SK-N-SH (cell line): ENCODE results near the gene FRA10AC1. TPM values are rescaled to one million over a fixed set of nuclear protein-coding genes. Genes with fewer than 3 reads are reported as not detected.
A peak's percentile ranks its signal among the peaks of the same experiment; 100 is the strongest.

Experiments
- CTCF ChIA-PET: fragments of 300-600, 350-600 bp; formaldehyde crosslinking; extraction: SDS; loops from one replicate; lab custom pipeline; 2021; lab: Yijun Ruan, JAX
- POLR2A ChIA-PET: fragments of 350-600 bp; sonication (Branson Sonifier 250); formaldehyde crosslinking; extraction: SDS; loops from one replicate; lab custom pipeline; 2020; ENCODE audit warnings: antibody characterized with exemption, inconsistent platforms; lab: Yijun Ruan, JAX
- DNase-seq: peaks from one replicate; pipeline ENCODE4 v3.0.0; 2012
- H2AFZ ChIP-seq: fragments of 200-600 bp; sonication (generic); 2 replicates; pipeline ENCODE4 v1.8.1; 2016; ENCODE audit warnings: antibody characterized with exemption, mild to moderate bottlenecking, low read depth
- H3F3A ChIP-seq: fragments of 200-600 bp; sonication (generic); replicated peaks from 2 replicates; pipeline ENCODE3; 2016; ENCODE audit warnings: antibody characterized with exemption, mild to moderate bottlenecking; ENCODE audit not compliant: insufficient read depth
- H3K27ac ChIP-seq, 2 experiments: fragments of 200-500 bp in 1 of 2; fragments of 200-600 bp in 1 of 2; sonication (Bioruptor generic) in 1 of 2; sonication (generic), shearing (Covaris generic) in 1 of 2; 2 replicates each; pipeline versions ENCODE4 v1.5.1 to v1.6.1; 2014 to 2016; ENCODE audit warnings: low read depth in 2 of 2, inconsistent platforms in 1 of 2, low read length in 1 of 2, mild to moderate bottlenecking in 1 of 2, mixed read lengths in 1 of 2
- H3K27me3 ChIP-seq: fragments of 200-600 bp; sonication (generic), shearing (Covaris generic); 2 replicates; pipeline ENCODE4 v1.6.1; 2016; ENCODE audit warnings: mixed run types; ENCODE audit not compliant: insufficient read depth
- H3K36me3 ChIP-seq, 2 experiments: fragments of 200-500 bp in 1 of 2; fragments of 200-600 bp in 1 of 2; sonication (Bioruptor generic) in 1 of 2; sonication (generic) in 1 of 2; replicated peaks in 1 of 2; 2 replicates each; pipeline versions ENCODE3 to v1.5.1; 2014 to 2016; ENCODE audit warnings: low read length in 1 of 2, mild to moderate bottlenecking in 1 of 2; ENCODE audit not compliant: insufficient read depth in 2 of 2, control insufficient read depth in 1 of 2
- H3K4me1 ChIP-seq, 2 experiments: fragments of 200-500 bp in 1 of 2; fragments of 200-600 bp in 1 of 2; sonication (Bioruptor generic) in 1 of 2; sonication (generic), shearing (Covaris generic) in 1 of 2; 2 replicates each; pipeline versions ENCODE4 v1.5.1 to v1.6.1; 2014 to 2016; ENCODE audit warnings: low read depth in 1 of 2, low read length in 1 of 2, mixed run types in 1 of 2; ENCODE audit not compliant: insufficient read depth in 2 of 2, control insufficient read depth in 1 of 2
- H3K4me2 ChIP-seq: fragments of 200-600 bp; sonication (generic), shearing (Covaris generic); 2 replicates; pipeline ENCODE4 v1.6.1; 2017; ENCODE audit warnings: mixed run types
- H3K4me3 ChIP-seq, 2 experiments: fragments of 200-500 bp in 1 of 2; fragments of 200-600 bp in 1 of 2; sonication (Bioruptor generic) in 1 of 2; sonication (generic), shearing (Covaris generic) in 1 of 2; 2 replicates each; pipeline versions ENCODE4 v1.5.1 to v1.8.1; 2014 to 2016; ENCODE audit warnings: low read depth in 2 of 2, inconsistent platforms in 1 of 2, low read length in 1 of 2, mild to moderate bottlenecking in 1 of 2, mixed read lengths in 1 of 2, moderate library complexity in 1 of 2
- H3K79me2 ChIP-seq: fragments of 200-600 bp; sonication (generic); 2 replicates; pipeline ENCODE4 v1.8.1; 2017; ENCODE audit warnings: mild to moderate bottlenecking; ENCODE audit not compliant: insufficient read depth
- H3K9ac ChIP-seq: fragments of 200-600 bp; sonication (generic); 2 replicates; pipeline ENCODE4 v1.6.1; 2017; ENCODE audit warnings: mixed run types
- H3K9me2 ChIP-seq: fragments of 200-600 bp; sonication (generic); 2 replicates; pipeline ENCODE4 v1.6.1; 2017; ENCODE audit warnings: mixed run types
- H3K9me3 ChIP-seq: fragments of 200-600 bp; sonication (generic); 2 replicates; pipeline ENCODE4 v1.6.1; 2017; ENCODE audit warnings: mixed run types, mild to moderate bottlenecking, moderate library complexity
- H4K20me1 ChIP-seq: fragments of 200-600 bp; sonication (generic); 2 replicates; pipeline ENCODE4 v1.6.1; 2017; ENCODE audit warnings: mild to moderate bottlenecking, mixed run types; ENCODE audit not compliant: insufficient read depth
- CHD2 ChIP-seq: fragments of 150-350 bp; IDR thresholded peaks from 2 replicates; pipeline ENCODE4 v1.6.1; 2018; ENCODE audit warnings: low read length; ENCODE audit not compliant: partially characterized antibody
- CTCF ChIP-seq: fragments of 200-600 bp; sonication (generic); IDR thresholded peaks from 2 replicates; pipeline ENCODE4 v1.6.1; 2017; ENCODE audit warnings: antibody characterized with exemption, mild to moderate bottlenecking, moderate library complexity
- EP300 ChIP-seq, 2 experiments: IDR thresholded peaks; 2 replicates each; pipeline versions ENCODE4 v1.4.0 to v1.6.1; 2012; ENCODE audit warnings: borderline replicate concordance in 1 of 2, low read depth in 1 of 2, low read length in 1 of 2
- EZH2phosphoT487 ChIP-seq: fragments of 200-600 bp; sonication (generic); IDR thresholded peaks from 2 replicates; pipeline ENCODE4 v1.6.1; 2017; ENCODE audit warnings: low read depth, mixed run types, mild to moderate bottlenecking, antibody characterized with exemption, moderate library complexity, borderline replicate concordance
- FOSL2 ChIP-seq: IDR thresholded peaks from 2 replicates; pipeline ENCODE4 v1.4.0; 2012; ENCODE audit warnings: low read depth, mild to moderate bottlenecking, moderate library complexity, borderline replicate concordance
- FOXJ3 ChIP-seq: sonication (generic); formaldehyde crosslinking; IDR thresholded peaks from 2 replicates; pipeline ENCODE4 v1.5.1; 2020; ENCODE audit warnings: mild to moderate bottlenecking, missing genetic modification reagents
- FOXM1 ChIP-seq: IDR thresholded peaks from 2 replicates; pipeline ENCODE4 v1.4.0; 2012; ENCODE audit warnings: low read depth, mild to moderate bottlenecking
- JUND ChIP-seq: IDR thresholded peaks from 2 replicates; pipeline ENCODE4 v1.4.0; 2012
- MEF2A ChIP-seq: IDR thresholded peaks from 2 replicates; pipeline ENCODE4 v1.4.0; 2012; ENCODE audit warnings: low read depth, borderline replicate concordance
- NFIC ChIP-seq: IDR thresholded peaks from 2 replicates; pipeline ENCODE4 v1.4.0; 2012; ENCODE audit warnings: borderline replicate concordance
- NRF1 ChIP-seq: IDR thresholded peaks from 2 replicates; pipeline ENCODE4 v1.6.1; 2012; ENCODE audit warnings: low read depth, mild to moderate bottlenecking, low read length
- RCOR1 ChIP-seq: fragments of 150-350 bp; IDR thresholded peaks from 2 replicates; pipeline ENCODE4 v1.6.1; 2017; ENCODE audit warnings: antibody characterized with exemption, low read length
- RXRA ChIP-seq: IDR thresholded peaks from 2 replicates; pipeline ENCODE4 v1.4.0; 2012; ENCODE audit warnings: low read depth, mild to moderate bottlenecking, borderline replicate concordance
- SIN3A ChIP-seq: IDR thresholded peaks from 2 replicates; pipeline ENCODE4 v1.6.1; 2012; ENCODE audit warnings: low read depth, mild to moderate bottlenecking, low read length, moderate library complexity, borderline replicate concordance
- SMC3 ChIP-seq: IDR thresholded peaks from 2 replicates; pipeline ENCODE4 v1.6.1; 2012; ENCODE audit warnings: low read depth, low read length, improper control_type of control experiment
- TCF12 ChIP-seq: IDR thresholded peaks from 2 replicates; pipeline ENCODE4 v1.4.0; 2012
- YY1 ChIP-seq: IDR thresholded peaks from 2 replicates; pipeline ENCODE4 v1.4.0; 2012; ENCODE audit warnings: low read depth, mild to moderate bottlenecking
- WGBS: methylation state at CpG from one replicate; pipeline ENCODE4 v1.1.6; 2017; ENCODE audit warnings: low lambda C conversion rate; 5-methylcytosine and 5-hydroxymethylcytosine counted together
- polyA plus RNA-seq, 3 experiments: library from polyadenylated mRNA; depleted of rRNA; stranded (reverse); fragments of >200 nt; gene quantifications; 2 replicates each; pipeline ENCODE4 v1.2.3, GENCODE V29; 2012
- TF ChIP-seq, protein P1 (sequence below): fragments of 150-350 bp; IDR thresholded peaks from 2 replicates; pipeline ENCODE4 v1.6.1; 2016; ENCODE audit warnings: mild to moderate bottlenecking, low read depth, low read length
- TF ChIP-seq, protein P2 (sequence below): fragments of 150-350 bp; IDR thresholded peaks from 2 replicates; pipeline ENCODE4 v1.6.1; 2017; ENCODE audit warnings: antibody characterized with exemption, low read length, low read depth, borderline replicate concordance

Gene FRA10AC1
- polyA plus RNA-seq, 1 of the 3 experiments (the other 2 are of a cell fraction): 3.9 TPM

- TF ChIP-seq, protein P1, sequence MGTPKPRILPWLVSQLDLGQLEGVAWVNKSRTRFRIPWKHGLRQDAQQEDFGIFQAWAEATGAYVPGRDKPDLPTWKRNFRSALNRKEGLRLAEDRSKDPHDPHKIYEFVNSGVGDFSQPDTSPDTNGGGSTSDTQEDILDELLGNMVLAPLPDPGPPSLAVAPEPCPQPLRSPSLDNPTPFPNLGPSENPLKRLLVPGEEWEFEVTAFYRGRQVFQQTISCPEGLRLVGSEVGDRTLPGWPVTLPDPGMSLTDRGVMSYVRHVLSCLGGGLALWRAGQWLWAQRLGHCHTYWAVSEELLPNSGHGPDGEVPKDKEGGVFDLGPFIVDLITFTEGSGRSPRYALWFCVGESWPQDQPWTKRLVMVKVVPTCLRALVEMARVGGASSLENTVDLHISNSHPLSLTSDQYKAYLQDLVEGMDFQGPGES: no peak
- TF ChIP-seq FOXM1 (no peak), NRF1 (no peak), YY1 (no peak), NFIC (no peak), SIN3A (no peak), TCF12 (no peak), EZH2phosphoT487 (no peak), CHD2 (no peak), JUND (no peak)
- TF ChIP-seq, all 33 proteins: peak for 4
These were observed 21.9 kb downstream of the FRA10AC1 start (continued) for GRCh38 chr10:93680412-93681047.

GRCh38 chr10:93678805-93679587 lies 23.4 kb downstream of the FRA10AC1 start:
- peak; percentile 61; the same call in 1 of the 2 replicates for TF ChIP-seq RCOR1
- no peak for TF ChIP-seq MEF2A
- TF ChIP-seq EP300 (IDR thresholded peaks at IDR 0.05; ENCODE audit: borderline replicate concordance in 1 of 2, low read depth in 1 of 2, low read length in 1 of 2): peak in 1 of 2 experiments; percentile 44; a peak in 1 of 4 replicates
- Histone ChIP-seq H3K4me2 (no peak overlapping the region), H3K4me1 (no peaks in the 10 kb centered on the region), H3K9me2 (no peaks in the 10 kb centered on the region), H2AFZ (no peak overlapping the region), H3K4me3 (no peak overlapping the region), H3K36me3 (peaks cover 43 to 61% of the 10 kb centered on the region in 2 experiments), H3K27ac (no peak overlapping the region), H3K9me3 (no peaks in the 10 kb centered on the region), H4K20me1 (no peaks in the 10 kb centered on the region), H3K27me3 (no peaks in the 10 kb centered on the region), H3K79me2 (no peaks in the 10 kb centered on the region), H3K9ac (no peak overlapping the region), H3F3A (peaks cover 4% of the 10 kb centered on the region)
- POLR2A ChIA-PET: no interaction called here
- no peak for DNase-seq
- CTCF ChIA-PET: interaction anchor here (0.6 to 4.2 kb wide), 11 partner anchors 115 to 327 kb away, joined by 3 to 23 read pairs (median 4); no protein-coding TSS in a partner anchor
- WGBS: 92% methylated on average over 3 of the region's 3 CpGs

DNA sequence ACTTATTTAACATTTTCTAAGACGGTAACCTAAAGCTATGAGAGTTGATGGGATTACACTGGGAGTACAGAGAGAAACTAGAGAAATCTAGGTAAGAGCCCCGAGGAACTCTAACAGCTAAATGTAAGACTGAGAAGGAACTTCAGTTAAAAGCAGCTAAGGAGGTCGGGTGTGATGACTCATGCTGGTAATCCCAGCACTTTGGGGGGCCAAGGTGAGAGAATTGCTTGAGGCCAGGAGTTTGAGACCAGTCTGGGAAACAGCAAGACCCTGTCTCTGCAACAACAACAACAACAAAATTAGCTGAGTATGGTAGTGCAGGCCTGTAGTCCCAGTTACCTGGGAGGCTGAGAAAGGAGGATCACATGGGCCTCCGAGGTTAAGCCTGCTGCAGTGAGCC lies 24.0 kb downstream of the FRA10AC1 start:
- Histone ChIP-seq H3K27me3 (no peaks in the 10 kb centered on the region), H3K27ac (no peak overlapping the region), H4K20me1 (no peaks in the 10 kb centered on the region), H3K36me3 (peaks cover 38 to 68% of the 10 kb centered on the region in 2 experiments), H3K4me3 (no peak overlapping the region), H3F3A (peaks cover 4% of the 10 kb centered on the region), H3K4me2 (no peak overlapping the region), H3K9me3 (no peaks in the 10 kb centered on the region), H3K9me2 (no peaks in the 10 kb centered on the region), H2AFZ (no peak overlapping the region), H3K79me2 (no peaks in the 10 kb centered on the region), H3K4me1 (no peaks in the 10 kb centered on the region), H3K9ac (no peak overlapping the region)
- WGBS: 91% methylated on average over 4 of the region's 4 CpGs
- no peak for DNase-seq
- CTCF ChIA-PET: interaction anchor here (0.8 to 4.2 kb wide), 7 partner anchors 10 to 303 kb away, joined by 3 to 23 read pairs (median 4); no protein-coding TSS in a partner anchor
- POLR2A ChIA-PET: no interaction called here
- no peak for TF ChIP-seq SMC3
- TF ChIP-seq FOXM1: no peak
- TF ChIP-seq RXRA: no peak
- no peak for TF ChIP-seq CTCF
- TF ChIP-seq FOXJ3: no peak
- TF ChIP-seq, protein P1: no peak
- TF ChIP-seq, protein P2, sequence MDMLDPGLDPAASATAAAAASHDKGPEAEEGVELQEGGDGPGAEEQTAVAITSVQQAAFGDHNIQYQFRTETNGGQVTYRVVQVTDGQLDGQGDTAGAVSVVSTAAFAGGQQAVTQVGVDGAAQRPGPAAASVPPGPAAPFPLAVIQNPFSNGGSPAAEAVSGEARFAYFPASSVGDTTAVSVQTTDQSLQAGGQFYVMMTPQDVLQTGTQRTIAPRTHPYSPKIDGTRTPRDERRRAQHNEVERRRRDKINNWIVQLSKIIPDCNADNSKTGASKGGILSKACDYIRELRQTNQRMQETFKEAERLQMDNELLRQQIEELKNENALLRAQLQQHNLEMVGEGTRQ: no peak
- no peak for TF ChIP-seq MEF2A
- no peak for TF ChIP-seq FOSL2
- TF ChIP-seq RCOR1: no peak
- TF ChIP-seq NFIC: no peak
